HG03354 (cell line): ENCODE data around the gene VSX2.

ENCODE experiments used
- ATAC-seq: cut with Tn5 transposase; IDR thresholded peaks from one replicate; pipeline ENCODE4 v1.9.1; 2021; ENCODE audit warnings: mild to moderate bottlenecking; ENCODE audit not compliant: unreplicated experiment, poor library complexity, severe bottlenecking

The VSX2 gene

GRCh38 chr14:74292061-74292460 lies 52.8 kb downstream of the VSX2 start:
- ATAC-seq: no peak

- ATAC-seq: no peak
These were observed 54.4 kb downstream of the VSX2 start for GRCh38 chr14:74293606-74294005.

GRCh38 chr14:74296037-74296467 lies 56.8 kb downstream of the VSX2 start:
- no peak for ATAC-seq

GRCh38 chr14:74297986-74298385 lies 58.7 kb downstream of the VSX2 start:
- no peak for ATAC-seq

GRCh38 chr14:74299061-74299545 lies 59.9 kb downstream of the VSX2 start:
- ATAC-seq: no peak

GRCh38 chr14:74301594-74302151 lies 62.4 kb downstream of the VSX2 start:
- no peak for ATAC-seq

- ATAC-seq: peak; percentile 57
These were observed 62.9 kb downstream of the VSX2 start for GRCh38 chr14:74302152-74302628.

GRCh38 chr14:74302634-74303569 lies 63.7 kb downstream of the VSX2 start, which contains the start of gene ABCD4:
Gene ABCD4, minus strand, starts transcription at chr14:74302934. Its CDS starts 22 bp downstream, at chr14:74302912.
- peak; percentile 96 for ATAC-seq

GRCh38 chr14:74308695-74309094 lies 69.4 kb downstream of the VSX2 start:
- no peak for ATAC-seq

GRCh38 chr14:74309125-74310022 lies 70.1 kb downstream of the VSX2 start:
- ATAC-seq: no peak

GRCh38 chr14:74312161-74312560 lies 72.9 kb downstream of the VSX2 start:
- no peak for ATAC-seq
